HG03045 (cell line): ENCODE measurements around the gene PROM2.

Experiments used
- ATAC-seq: cut with Tn5 transposase; IDR thresholded peaks from one replicate; pipeline ENCODE4 v1.9.1; 2021; ENCODE audit warnings: mild to moderate bottlenecking, moderate library complexity; ENCODE audit not compliant: unreplicated experiment

Gene PROM2

GRCh38 chr2:95319481-95320343, 45.5 kb downstream of the PROM2 start:
- ATAC-seq = no peak

GRCh38 chr2:95320344-95320712, 46.1 kb downstream of the PROM2 start:
- ATAC-seq = no peak

GRCh38 chr2:95320986-95321767, 46.9 kb downstream of the PROM2 start:
- no peak for ATAC-seq

- no peak for ATAC-seq
These were observed 49.3 kb downstream of the PROM2 start for GRCh38 chr2:95323347-95324155.

- ATAC-seq = no peak
These were observed 50.8 kb downstream of the PROM2 start for GRCh38 chr2:95325026-95325425.

- no peak for ATAC-seq
These were observed 51.6 kb downstream of the PROM2 start for GRCh38 chr2:95325590-95326432.

GRCh38 chr2:95326433-95327140, 52.3 kb downstream of the PROM2 start:
- ATAC-seq = no peak

GRCh38 chr2:95327861-95328260, 53.6 kb downstream of the PROM2 start:
- ATAC-seq = no peak

- ATAC-seq = no peak
These were observed 54.3 kb downstream of the PROM2 start for GRCh38 chr2:95328358-95329125.

GRCh38 chr2:95329401-95329800, 55.2 kb downstream of the PROM2 start:
- no peak for ATAC-seq

GRCh38 chr2:95329891-95330793, 55.9 kb downstream of the PROM2 start:
- no peak for ATAC-seq

GRCh38 chr2:95330794-95331338, 56.6 kb downstream of the PROM2 start:
- no peak for ATAC-seq

GRCh38 chr2:95331606-95332005, 57.4 kb downstream of the PROM2 start:
- no peak for ATAC-seq

GRCh38 chr2:95332036-95332435, 57.8 kb downstream of the PROM2 start:
- ATAC-seq = no peak

GRCh38 chr2:95333056-95333455, 58.8 kb downstream of the PROM2 start:
- no peak for ATAC-seq

GRCh38 chr2:95333888-95334338, 59.7 kb downstream of the PROM2 start:
- no peak for ATAC-seq

GRCh38 chr2:95334916-95335641, 60.8 kb downstream of the PROM2 start:
- ATAC-seq = no peak
